Measurements from ENCODE around the gene ZCCHC2. TPM values are rescaled to one million over a fixed set of nuclear protein-coding genes. Genes with fewer than 3 reads are reported as not detected.

ZCCHC2 gene
- total RNA-seq, 1 donor from 2014 or later = 55.7 TPM

DNA sequence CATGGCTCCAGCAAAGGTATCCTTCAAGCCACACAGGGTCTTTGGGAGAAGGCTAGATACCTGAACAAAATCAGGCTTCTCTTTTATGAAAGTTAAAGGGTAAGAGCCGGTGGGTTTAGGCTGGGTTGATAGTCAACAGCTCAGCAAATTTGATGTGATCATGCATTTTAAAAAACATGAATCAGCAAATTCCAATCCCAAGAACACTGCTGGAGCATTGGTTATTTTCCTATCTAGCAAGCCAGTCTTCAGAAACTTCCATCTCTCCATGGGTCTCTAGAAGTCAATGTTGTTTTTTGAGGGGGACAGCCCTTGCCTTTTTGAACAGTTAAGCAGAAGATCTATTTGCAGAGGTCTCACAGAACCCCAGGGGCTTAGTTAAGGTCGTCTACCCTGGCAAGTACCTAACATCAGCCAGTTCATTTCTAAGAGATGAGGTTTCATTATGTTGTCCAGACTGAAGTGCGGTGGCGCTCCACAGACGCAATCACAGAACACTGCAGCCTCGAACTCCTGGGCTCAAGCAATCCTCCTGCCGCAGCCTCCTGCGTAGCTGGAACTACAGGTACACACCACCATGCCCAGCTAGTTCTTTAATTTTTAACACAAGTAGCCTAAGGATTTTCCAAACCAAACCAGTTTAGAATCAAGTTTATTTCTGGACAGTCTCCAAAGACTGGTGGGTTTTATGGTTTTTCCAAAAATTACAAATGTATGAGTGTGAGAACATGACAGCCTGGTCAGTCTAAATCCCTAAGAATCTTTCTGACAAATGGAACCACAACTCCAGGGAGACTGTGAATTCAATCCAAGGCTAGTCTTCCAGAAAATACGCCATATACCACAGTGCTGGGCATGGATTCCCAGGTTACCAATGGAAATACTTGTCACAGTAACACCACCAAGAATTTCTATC, 4.1 kb upstream of the ZCCHC2 start:
- H3K36me3 Mint-ChIP-seq (ENCODE audit: low read depth) = peaks cover 9% of the 10 kb centered on the region
- peaks cover 6% of the 10 kb centered on the region for H3K27me3 Mint-ChIP-seq (ENCODE audit: insufficient read depth)
- H3K4me1 Mint-ChIP-seq (ENCODE audit: low read depth) = peaks cover 19% of the 10 kb centered on the region
- no peak for DNase-seq (ENCODE audit: low spot score)
- no peak overlapping the region for H3K4me3 Mint-ChIP-seq
- H3K9me3 Mint-ChIP-seq = peaks cover 12% of the 10 kb centered on the region
- H3K27ac Mint-ChIP-seq = no peak overlapping the region
- intact Hi-C loops (cut with micrococcal nuclease) = no loop called here

DNA sequence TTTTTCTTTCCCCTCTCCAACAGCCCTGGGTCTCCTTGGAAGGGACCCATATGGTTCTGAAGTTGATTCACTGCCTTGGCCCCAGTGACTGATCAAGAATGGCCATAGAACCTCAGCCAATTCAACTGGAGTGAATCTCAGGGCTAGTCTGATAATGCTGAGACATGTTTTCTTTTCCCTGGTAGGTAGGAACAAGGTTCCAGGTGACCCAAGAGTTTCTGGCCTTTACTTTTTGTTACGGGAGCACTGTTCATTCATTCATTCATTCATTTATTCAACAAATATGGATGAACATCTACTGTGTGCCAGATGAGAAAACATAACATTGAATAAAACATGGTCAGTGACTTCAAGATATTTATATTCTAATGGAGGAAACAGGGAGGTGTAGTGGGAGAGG, 3.1 kb upstream of the ZCCHC2 start:
- H3K9me3 Mint-ChIP-seq = peaks cover 2% of the 10 kb centered on the region
- DNase-seq (ENCODE audit: low spot score) = no peak
- H3K27ac Mint-ChIP-seq = no peak overlapping the region
- H3K36me3 Mint-ChIP-seq (ENCODE audit: low read depth) = peaks cover 4% of the 10 kb centered on the region
- no peak overlapping the region for H3K4me3 Mint-ChIP-seq
- peaks cover 19% of the 10 kb centered on the region for H3K4me1 Mint-ChIP-seq (ENCODE audit: low read depth)
- intact Hi-C loops (cut with micrococcal nuclease) = loop anchor here (5.0 to 10.0 kb wide), 4 partner anchors 263 to 795 kb away; partner anchors contain the start of gene BCL2
- peaks cover 4% of the 10 kb centered on the region for H3K27me3 Mint-ChIP-seq (ENCODE audit: insufficient read depth)

- H3K4me1 Mint-ChIP-seq (ENCODE audit: low read depth) = peaks cover 31% of the 10 kb centered on the region
- intact Hi-C loops (cut with micrococcal nuclease) = loop anchor here (1.0 to 10.0 kb wide), 5 partner anchors 15 to 794 kb away; partner anchors contain the start of gene BCL2
- no peak for DNase-seq (ENCODE audit: low spot score)
- H3K36me3 Mint-ChIP-seq (ENCODE audit: low read depth) = peaks cover 17% of the 10 kb centered on the region
- H3K4me3 Mint-ChIP-seq = peak overlapping the region; percentile 95
- no peaks in the 10 kb centered on the region for H3K9me3 Mint-ChIP-seq
- peaks cover 4% of the 10 kb centered on the region for H3K27me3 Mint-ChIP-seq (ENCODE audit: insufficient read depth)
- peak overlapping the region; percentile 2 for H3K27ac Mint-ChIP-seq
Measured at GRCh38 chr18:62521082-62521481, 1.7 kb upstream of the ZCCHC2 start.

GRCh38 chr18:62521593-62521992, 1.2 kb upstream of the ZCCHC2 start:
- no peak for DNase-seq (ENCODE audit: low spot score)
- Mint-ChIP-seq H3K36me3 (ENCODE audit: low read depth) (peaks cover 18% of the 10 kb centered on the region), H3K4me3 (peak overlapping the region; percentile 95), H3K27ac (peak overlapping the region; percentile 94), H3K9me3 (no peaks in the 10 kb centered on the region), H3K4me1 (ENCODE audit: low read depth) (peaks cover 32% of the 10 kb centered on the region), H3K27me3 (ENCODE audit: insufficient read depth) (peaks cover 4% of the 10 kb centered on the region)
- intact Hi-C loops (cut with micrococcal nuclease) = loop anchor here (1.0 to 10.0 kb wide), 5 partner anchors 15 to 793 kb away; partner anchors contain the start of gene BCL2

- peak overlapping the region; percentile 95 for H3K4me3 Mint-ChIP-seq
- no peaks in the 10 kb centered on the region for H3K9me3 Mint-ChIP-seq
- peaks cover 18% of the 10 kb centered on the region for H3K36me3 Mint-ChIP-seq (ENCODE audit: low read depth)
- DNase-seq (ENCODE audit: low spot score) = no peak
- H3K4me1 Mint-ChIP-seq (ENCODE audit: low read depth) = peaks cover 32% of the 10 kb centered on the region
- H3K27me3 Mint-ChIP-seq (ENCODE audit: insufficient read depth) = peaks cover 4% of the 10 kb centered on the region
- peak overlapping the region; percentile 94 for H3K27ac Mint-ChIP-seq
- intact Hi-C loops (cut with micrococcal nuclease) = loop anchor here (1.0 to 10.0 kb wide), 10 partner anchors 97 to 793 kb away; partner anchors contain the start of genes BCL2, PHLPP1, PIGN and RELCH
Measured at GRCh38 chr18:62522178-62522503, 684 bp upstream of the ZCCHC2 start.

DNA sequence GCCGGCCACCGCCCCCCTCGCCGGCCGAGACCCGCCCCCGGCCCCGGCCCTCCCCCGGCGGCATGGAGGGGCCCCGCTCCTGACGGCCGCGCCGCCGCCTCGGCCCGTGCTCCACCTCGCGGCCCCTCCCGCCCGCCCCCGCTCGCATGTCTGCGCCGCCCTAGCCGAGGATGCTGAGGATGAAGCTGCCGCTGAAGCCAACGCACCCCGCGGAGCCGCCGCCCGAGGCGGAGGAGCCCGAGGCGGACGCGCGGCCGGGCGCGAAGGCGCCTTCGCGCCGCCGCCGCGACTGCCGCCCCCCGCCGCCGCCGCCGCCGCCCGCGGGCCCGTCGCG, 397 bp downstream of the ZCCHC2 start:
- no peak overlapping the region for H3K27ac Mint-ChIP-seq
- H3K9me3 Mint-ChIP-seq = no peaks in the 10 kb centered on the region
- intact Hi-C loops (cut with micrococcal nuclease) = loop anchor here (2.0 to 10.0 kb wide), 5 partner anchors 198 to 792 kb away; partner anchors contain the start of genes BCL2 and TNFRSF11A
- peaks cover 16% of the 10 kb centered on the region for H3K36me3 Mint-ChIP-seq (ENCODE audit: low read depth)
- no peak for DNase-seq (ENCODE audit: low spot score)
- no peak overlapping the region for H3K4me3 Mint-ChIP-seq
- H3K4me1 Mint-ChIP-seq (ENCODE audit: low read depth) = peaks cover 39% of the 10 kb centered on the region
- H3K27me3 Mint-ChIP-seq (ENCODE audit: insufficient read depth) = peaks cover 2% of the 10 kb centered on the region

GRCh38 chr18:62523631-62524439, 1.0 kb downstream of the ZCCHC2 start:
- H3K4me1 Mint-ChIP-seq (ENCODE audit: low read depth) = peaks cover 39% of the 10 kb centered on the region
- peak overlapping the region; percentile 87 for H3K27ac Mint-ChIP-seq
- DNase-seq (ENCODE audit: low spot score) = peak; percentile 43
- intact Hi-C loops (cut with micrococcal nuclease) = loop anchor here (2.0 to 10.0 kb wide), 5 partner anchors 199 to 791 kb away; partner anchors contain the start of genes BCL2 and TNFRSF11A
- peak overlapping the region; percentile 98 for H3K4me3 Mint-ChIP-seq
- peaks cover 2% of the 10 kb centered on the region for H3K27me3 Mint-ChIP-seq (ENCODE audit: insufficient read depth)
- no peaks in the 10 kb centered on the region for H3K9me3 Mint-ChIP-seq
- peaks cover 16% of the 10 kb centered on the region for H3K36me3 Mint-ChIP-seq (ENCODE audit: low read depth)

DNA sequence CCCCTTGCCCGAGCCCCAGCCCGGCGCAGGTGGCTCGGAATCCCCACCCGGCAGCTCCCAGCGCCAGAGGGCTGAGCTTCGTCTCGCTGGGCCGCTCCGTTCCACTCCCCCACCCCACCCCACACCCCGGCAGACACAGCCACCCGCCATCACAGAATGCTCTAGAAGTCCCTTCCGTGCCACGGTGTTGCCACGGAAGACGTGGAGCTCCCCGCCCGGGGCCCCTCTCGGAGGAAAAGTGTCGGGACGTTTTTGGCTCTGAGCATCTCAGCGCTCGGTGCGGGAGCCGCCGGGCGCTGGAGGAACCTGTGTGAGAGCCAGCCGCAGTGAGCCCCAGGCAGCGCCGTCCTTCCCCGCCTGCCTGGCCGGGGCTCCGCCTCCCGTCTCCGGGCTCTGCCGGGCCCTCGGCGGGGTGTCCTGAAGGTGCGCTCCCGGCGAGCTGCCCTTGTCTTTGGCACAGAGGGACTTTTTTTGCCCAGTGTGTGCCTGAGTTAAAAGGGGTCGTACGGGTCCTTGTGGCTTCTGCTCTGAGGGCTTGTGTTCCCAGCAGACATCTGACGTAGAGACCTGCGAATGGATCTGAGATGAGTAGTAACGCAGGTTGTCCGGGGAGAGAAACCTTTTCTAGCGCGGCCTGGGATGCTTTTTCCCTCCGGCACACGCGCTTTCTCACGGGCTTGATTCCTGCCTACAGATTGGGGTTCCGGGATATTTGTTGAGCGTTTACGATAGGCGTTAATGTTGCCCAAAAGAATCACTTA, 1.8 kb downstream of the ZCCHC2 start:
- Mint-ChIP-seq H3K9me3 (no peaks in the 10 kb centered on the region), H3K27ac (peak overlapping the region; percentile 94), H3K27me3 (ENCODE audit: insufficient read depth) (peaks cover 2% of the 10 kb centered on the region), H3K4me3 (peak overlapping the region; percentile 98), H3K36me3 (ENCODE audit: low read depth) (peaks cover 16% of the 10 kb centered on the region), H3K4me1 (ENCODE audit: low read depth) (peaks cover 46% of the 10 kb centered on the region)
- peak; percentile 57 for DNase-seq (ENCODE audit: low spot score)
- intact Hi-C loops (cut with micrococcal nuclease) = loop anchor here (5.0 to 10.0 kb wide), 5 partner anchors 258 to 790 kb away; partner anchors contain the start of gene BCL2

GRCh38 chr18:62525608-62526007, 2.8 kb downstream of the ZCCHC2 start:
- peaks cover 19% of the 10 kb centered on the region for H3K36me3 Mint-ChIP-seq (ENCODE audit: low read depth)
- H3K4me1 Mint-ChIP-seq (ENCODE audit: low read depth) = peaks cover 51% of the 10 kb centered on the region
- intact Hi-C loops (cut with micrococcal nuclease) = loop anchor here (1.0 to 10.0 kb wide), 10 partner anchors 59 to 897 kb away; partner anchors contain the start of genes BCL2, KDSR, PIGN and RELCH
- peak overlapping the region; percentile 98 for H3K4me3 Mint-ChIP-seq
- no peaks in the 10 kb centered on the region for H3K27me3 Mint-ChIP-seq (ENCODE audit: insufficient read depth)
- H3K27ac Mint-ChIP-seq = peak overlapping the region; percentile 94
- H3K9me3 Mint-ChIP-seq = no peaks in the 10 kb centered on the region
- no peak for DNase-seq (ENCODE audit: low spot score)

GRCh38 chr18:62526098-62527025, 3.5 kb downstream of the ZCCHC2 start:
- Mint-ChIP-seq H3K9me3 (no peaks in the 10 kb centered on the region), H3K4me3 (peak overlapping the region; percentile 98), H3K4me1 (ENCODE audit: low read depth) (peaks cover 50% of the 10 kb centered on the region), H3K36me3 (ENCODE audit: low read depth) (peaks cover 19% of the 10 kb centered on the region), H3K27ac (peak overlapping the region; percentile 94), H3K27me3 (ENCODE audit: insufficient read depth) (no peaks in the 10 kb centered on the region)
- intact Hi-C loops (cut with micrococcal nuclease) = loop anchor here (1.0 to 10.0 kb wide), 10 partner anchors 58 to 896 kb away; partner anchors contain the start of genes BCL2, KDSR, PIGN and RELCH
- DNase-seq (ENCODE audit: low spot score) = peak; percentile 72

DNA sequence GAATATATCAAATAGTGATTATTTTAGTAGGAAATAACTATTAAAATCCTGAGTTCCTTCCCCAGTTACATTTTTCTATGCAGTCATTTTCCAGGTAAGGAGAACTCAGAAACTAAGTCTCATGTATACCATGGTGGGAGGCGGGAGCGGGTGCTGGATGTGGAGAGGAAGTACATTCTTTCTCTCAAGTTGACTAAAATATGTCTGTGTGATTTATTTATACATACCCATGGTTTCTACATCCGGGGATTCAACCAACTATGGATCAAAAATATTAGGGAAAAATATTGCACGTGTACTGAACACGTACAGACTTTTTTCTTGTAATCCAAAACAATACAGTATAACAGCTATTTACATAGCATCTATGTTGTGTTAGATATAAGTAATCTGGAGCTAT, 6.8 kb downstream of the ZCCHC2 start:
- intact Hi-C loops (cut with micrococcal nuclease) = loop anchor here (5.0 to 10.0 kb wide), 4 partner anchors 605 to 785 kb away; partner anchors contain the start of gene BCL2
- H3K36me3 Mint-ChIP-seq (ENCODE audit: low read depth) = peaks cover 26% of the 10 kb centered on the region
- H3K4me1 Mint-ChIP-seq (ENCODE audit: low read depth) = peaks cover 60% of the 10 kb centered on the region
- peak overlapping the region; percentile 3 for H3K4me3 Mint-ChIP-seq
- no peaks in the 10 kb centered on the region for H3K27me3 Mint-ChIP-seq (ENCODE audit: insufficient read depth)
- no peaks in the 10 kb centered on the region for H3K9me3 Mint-ChIP-seq
- H3K27ac Mint-ChIP-seq = no peak overlapping the region
- no peak for DNase-seq (ENCODE audit: low spot score)

All from activated T-helper 1 cell treated with anti-CD3 and anti-CD28 coated beads, Interleukin-12 subunit alpha, Interleukin-12 subunit beta, Interleukin-2, Interleukin-4 antibody, amounts not matched to agents 30 ng/mL and 10 ng/mL and 1 ng/mL, durations not matched to agents 14 hours and 24 hours and 36 hours (primary cell).